SK-N-MC (cell line): ENCODE results near the gene NUMB.

Experiments
- EZH2 ChIP-seq: fragments of 200-600 bp; sonication (generic); IDR thresholded peaks from one replicate; pipeline ENCODE4 v1.6.1; 2017; ENCODE audit warnings: antibody characterized with exemption
- FOXP2 ChIP-seq: optimal IDR thresholded peaks from 2 replicates; pipeline ENCODE3; 2011; ENCODE audit warnings: mild to moderate bottlenecking, moderate library complexity; ENCODE audit not compliant: insufficient read depth; ENCODE audit errors: extremely low read length, control extremely low read depth
- POLR2AphosphoS5 ChIP-seq: IDR thresholded peaks from 2 replicates; pipeline ENCODE4 v1.6.1; 2012; ENCODE audit warnings: mild to moderate bottlenecking, low read depth, low read length, borderline replicate concordance

GRCh38 chr14:73258076-73258475 lies 200.3 kb downstream of the NUMB start:
- TF ChIP-seq EZH2, result no peak
- no peak for TF ChIP-seq POLR2AphosphoS5
- TF ChIP-seq FOXP2, result no peak
